NCI-H2081 (cell line): Measurements from ENCODE around the gene MYH10.

Experiments used
- DNase-seq, 2 experiments: peaks; one replicate each; lab custom pipeline; 2025; lab: John Stamatoyannopoulos, UW

MYH10 gene

GRCh38 chr17:8649157-8650118, 18.9 kb upstream of the MYH10 start:
- no peak for DNase-seq

- no peak for DNase-seq
Observed at GRCh38 chr17:8647956-8648355, 17.4 kb upstream of the MYH10 start.

GRCh38 chr17:8647202-8647601, 16.7 kb upstream of the MYH10 start:
- no peak for DNase-seq

GRCh38 chr17:8644507-8644902, 14.0 kb upstream of the MYH10 start:
- no peak for DNase-seq

GRCh38 chr17:8643855-8644506, 13.5 kb upstream of the MYH10 start:
- no peak for DNase-seq

- no peak for DNase-seq
Observed at GRCh38 chr17:8639709-8640108, 9.2 kb upstream of the MYH10 start.

GRCh38 chr17:8632061-8632460, 1.5 kb upstream of the MYH10 start:
- no peak for DNase-seq

GRCh38 chr17:8631554-8631877, 991 bp upstream of the MYH10 start:
- no peak for DNase-seq

GRCh38 chr17:8630802-8631553, 453 bp upstream of the MYH10 start:
- DNase-seq, result peak; percentile 98 to 99

- peak in 1 of 2 experiments; percentile 20 for DNase-seq
Observed at GRCh38 chr17:8629371-8630226, 926 bp downstream of the MYH10 start.

- DNase-seq, result peak in 1 of 2 experiments; percentile 7
Observed at GRCh38 chr17:8628609-8629169, 1.8 kb downstream of the MYH10 start.

GRCh38 chr17:8628172-8628571, 2.4 kb downstream of the MYH10 start:
- DNase-seq, result peak in 1 of 2 experiments; percentile 10

- no peak for DNase-seq
Observed at GRCh38 chr17:8623591-8623990, 6.9 kb downstream of the MYH10 start.

- no peak for DNase-seq
Observed at GRCh38 chr17:8622191-8622590, 8.3 kb downstream of the MYH10 start.

GRCh38 chr17:8621585-8621984, 8.9 kb downstream of the MYH10 start:
- DNase-seq, result no peak

- DNase-seq, result no peak
Observed at GRCh38 chr17:8619294-8619693, 11.2 kb downstream of the MYH10 start.

GRCh38 chr17:8618825-8619224, 11.7 kb downstream of the MYH10 start:
- no peak for DNase-seq

GRCh38 chr17:8614988-8615387, 15.5 kb downstream of the MYH10 start:
- DNase-seq, result no peak

- no peak for DNase-seq
Observed at GRCh38 chr17:8611619-8612298, 18.8 kb downstream of the MYH10 start.

- DNase-seq, result no peak
Observed at GRCh38 chr17:8611137-8611536, 19.4 kb downstream of the MYH10 start.

GRCh38 chr17:8610558-8610957, 20.0 kb downstream of the MYH10 start:
- no peak for DNase-seq
